SK-N-MC (cell line): Measurements from ENCODE around the gene CEMP1.

Source experiments
- DNase-seq: peaks from one replicate; pipeline ENCODE4 v3.0.0-alpha.2; 2011; ENCODE audit warnings: low read depth, low spot score
- H3K27ac ChIP-seq: fragments of 200-600 bp; sonication (generic); 2 replicates; pipeline ENCODE4 v1.5.1; 2016; ENCODE audit warnings: mixed run types
- H3K36me3 ChIP-seq: fragments of 200-600 bp; sonication (generic); 2 replicates; pipeline ENCODE4 v1.6.1; 2017; ENCODE audit warnings: antibody characterized with exemption, low read length, mixed read lengths; ENCODE audit not compliant: insufficient read depth
- H3K4me3 ChIP-seq: fragments of 200-600 bp; sonication (generic); 2 replicates; pipeline ENCODE4 v1.5.1; 2016
- H3K9ac ChIP-seq: fragments of 200-600 bp; sonication (generic); 2 replicates; pipeline ENCODE4 v1.8.0; 2017; ENCODE audit warnings: mixed run types, mixed read lengths; ENCODE audit not compliant: insufficient read length
- H3K9me3 ChIP-seq: fragments of 200-600 bp; sonication (generic); 2 replicates; pipeline ENCODE4 v1.6.1; 2017; ENCODE audit warnings: low read depth, mild to moderate bottlenecking, antibody characterized with exemption, low read length, moderate library complexity, mixed read lengths
- EZH2 ChIP-seq: fragments of 200-600 bp; sonication (generic); IDR thresholded peaks from one replicate; pipeline ENCODE4 v1.6.1; 2017; ENCODE audit warnings: antibody characterized with exemption
- FOXP2 ChIP-seq: optimal IDR thresholded peaks from 2 replicates; pipeline ENCODE3; 2011; ENCODE audit warnings: mild to moderate bottlenecking, moderate library complexity; ENCODE audit not compliant: insufficient read depth; ENCODE audit errors: extremely low read length, control extremely low read depth
- POLR2AphosphoS5 ChIP-seq: IDR thresholded peaks from 2 replicates; pipeline ENCODE4 v1.6.1; 2012; ENCODE audit warnings: mild to moderate bottlenecking, low read depth, low read length, borderline replicate concordance

Gene CEMP1

GRCh38 chr16:2512735-2513404 lies 18.3 kb downstream of the CEMP1 start:
- Histone ChIP-seq H3K36me3 (no peaks in the 10 kb centered on the region), H3K9me3 (no peaks in the 10 kb centered on the region), H3K4me3 (peak overlapping the region; percentile 95), H3K9ac (peak overlapping the region; percentile 97), H3K27ac (no peak overlapping the region)
- TF ChIP-seq POLR2AphosphoS5 (no peak), FOXP2 (no peak), EZH2 (no peak)
- DNase-seq = no peak

- H3K27ac ChIP-seq = no peak overlapping the region
- no peak overlapping the region for H3K4me3 ChIP-seq
- H3K36me3 ChIP-seq = no peaks in the 10 kb centered on the region
- no peaks in the 10 kb centered on the region for H3K9me3 ChIP-seq
- H3K9ac ChIP-seq = no peak overlapping the region
- no peak for DNase-seq
- TF ChIP-seq POLR2AphosphoS5 (no peak), FOXP2 (no peak), EZH2 (no peak)
Observed at GRCh38 chr16:2511996-2512734, 19.0 kb downstream of the CEMP1 start.

GRCh38 chr16:2511128-2511800 lies 19.9 kb downstream of the CEMP1 start:
- TF ChIP-seq FOXP2 = no peak
- no peak for TF ChIP-seq POLR2AphosphoS5
- TF ChIP-seq EZH2 = no peak
- Histone ChIP-seq H3K9me3 (no peaks in the 10 kb centered on the region), H3K4me3 (no peak overlapping the region), H3K27ac (no peak overlapping the region), H3K36me3 (no peaks in the 10 kb centered on the region), H3K9ac (no peak overlapping the region)
- no peak for DNase-seq

- TF ChIP-seq EZH2 (no peak), POLR2AphosphoS5 (no peak), FOXP2 (no peak)
- no peak for DNase-seq
- H3K36me3 ChIP-seq = no peaks in the 10 kb centered on the region
- no peak overlapping the region for H3K4me3 ChIP-seq
- no peaks in the 10 kb centered on the region for H3K9me3 ChIP-seq
- no peak overlapping the region for H3K27ac ChIP-seq
- H3K9ac ChIP-seq = no peak overlapping the region
Observed at GRCh38 chr16:2508722-2509400, 22.3 kb downstream of the CEMP1 start.

- H3K36me3 ChIP-seq = no peaks in the 10 kb centered on the region
- H3K9ac ChIP-seq = no peak overlapping the region
- no peak overlapping the region for H3K27ac ChIP-seq
- DNase-seq = no peak
- H3K9me3 ChIP-seq = no peaks in the 10 kb centered on the region
- TF ChIP-seq POLR2AphosphoS5 (no peak), FOXP2 (no peak), EZH2 (no peak)
- H3K4me3 ChIP-seq = no peak overlapping the region
Observed at GRCh38 chr16:2507665-2508064, 23.5 kb downstream of the CEMP1 start.

- Histone ChIP-seq H3K36me3 (no peaks in the 10 kb centered on the region), H3K9me3 (no peaks in the 10 kb centered on the region), H3K27ac (no peak overlapping the region), H3K4me3 (no peak overlapping the region), H3K9ac (no peak overlapping the region)
- TF ChIP-seq POLR2AphosphoS5 (no peak), EZH2 (no peak), FOXP2 (no peak)
- DNase-seq = no peak
Observed at GRCh38 chr16:2507052-2507659, 24.1 kb downstream of the CEMP1 start.

GRCh38 chr16:2505695-2506094 lies 25.5 kb downstream of the CEMP1 start:
- Histone ChIP-seq H3K9ac (no peak overlapping the region), H3K36me3 (no peaks in the 10 kb centered on the region), H3K9me3 (no peaks in the 10 kb centered on the region), H3K4me3 (no peak overlapping the region), H3K27ac (no peak overlapping the region)
- TF ChIP-seq FOXP2 (no peak), EZH2 (no peak), POLR2AphosphoS5 (no peak)
- no peak for DNase-seq
